Hepatocyte (in vitro differentiated cells): ENCODE data around the gene DDTL.

Experiments used
- CTCF ChIP-seq: fragments of 200-600 bp; sonication (generic); IDR thresholded peaks from 2 replicates; pipeline ENCODE4 v1.5.1; 2016; ENCODE audit warnings: antibody characterized with exemption, mild to moderate bottlenecking; ENCODE audit not compliant: poor library complexity
- EZH2phosphoT487 ChIP-seq: fragments of 200-600 bp; sonication (generic); IDR thresholded peaks from one replicate; pipeline ENCODE4 v1.6.1; 2018; ENCODE audit warnings: antibody characterized with exemption, mild to moderate bottlenecking, low read depth, moderate library complexity; ENCODE audit not compliant: unreplicated experiment, severe bottlenecking

- no peak for TF ChIP-seq CTCF
- no peak for TF ChIP-seq EZH2phosphoT487
Measured at GRCh38 chr22:24003887-24004286, 37.2 kb downstream of the DDTL start.
